MCF 10A (cell line): Measurements from ENCODE around the gene CACNA1B. TPM values are rescaled to one million over a fixed set of nuclear protein-coding genes. Genes with fewer than 3 reads are reported as not detected.

ENCODE experiments used
- BruUV-seq: library from RNA; stranded (reverse); fragments of 400-500 nt; replicated peaks from 2 replicates; lab custom pipeline; 2021; lab: Mats Ljungman, UMichigan
- CTCF ChIA-PET: fragments of 300-600 bp; sonication (Branson Sonifier 250); formaldehyde crosslinking; extraction: SDS; loops from one replicate; lab custom pipeline; 2021; ENCODE audit warnings: antibody characterized with exemption, inconsistent platforms; lab: Yijun Ruan, JAX
- POLR2A ChIA-PET: fragments of 300-600, 350-650 bp; sonication (Branson Sonifier 250); formaldehyde crosslinking; extraction: SDS; loops from one replicate; lab custom pipeline; 2020; ENCODE audit warnings: antibody characterized with exemption, inconsistent platforms; lab: Yijun Ruan, JAX
- DNase-seq: peaks from one replicate; pipeline ENCODE4 v3.0.0-alpha.2; 2018; ENCODE audit not compliant: unreplicated experiment
- H3K27ac Mint-ChIP-seq: one replicate; pipeline ENCODE4 v1.8.0; 2022; ENCODE audit warnings: mild to moderate bottlenecking, low read depth, mixed read lengths; ENCODE audit not compliant: unreplicated experiment
- H3K27me3 Mint-ChIP-seq: one replicate; pipeline ENCODE4 v1.8.0; 2022; ENCODE audit warnings: mixed read lengths; ENCODE audit not compliant: insufficient read depth, unreplicated experiment
- H3K36me3 Mint-ChIP-seq: one replicate; pipeline ENCODE4 v1.8.0; 2022; ENCODE audit warnings: mild to moderate bottlenecking, moderate library complexity, mixed read lengths; ENCODE audit not compliant: insufficient read depth, unreplicated experiment
- H3K4me1 Mint-ChIP-seq: one replicate; pipeline ENCODE4 v1.8.0; 2022; ENCODE audit warnings: mixed read lengths; ENCODE audit not compliant: insufficient read depth, unreplicated experiment
- H3K4me3 Mint-ChIP-seq: one replicate; pipeline ENCODE4 v1.8.0; 2022; ENCODE audit warnings: mild to moderate bottlenecking, moderate library complexity, mixed read lengths; ENCODE audit not compliant: unreplicated experiment
- H3K9me3 Mint-ChIP-seq: one replicate; pipeline ENCODE4 v1.8.0; 2022; ENCODE audit warnings: mixed read lengths; ENCODE audit not compliant: unreplicated experiment
- intact Hi-C: fragments of 100-400 bp; cut with micrococcal nuclease; formaldehyde crosslinking; loops from 2 replicates; pipeline ENCODE4 v1.14.1; 2022
- total RNA-seq: library from RNA; stranded (reverse); gene quantifications from 2 replicates; pipeline ENCODE4 v1.2.3, GENCODE V29; 2022
- TF ChIP-seq, protein P1 (sequence below): fragments of 200-600 bp; IDR thresholded peaks from one replicate; pipeline ENCODE4 v1.8.0; 2022; ENCODE audit warnings: antibody characterized with exemption, mild to moderate bottlenecking; ENCODE audit not compliant: unreplicated experiment

Gene CACNA1B
- total RNA-seq, 1 experiment from 2014 or later = not detected

DNA sequence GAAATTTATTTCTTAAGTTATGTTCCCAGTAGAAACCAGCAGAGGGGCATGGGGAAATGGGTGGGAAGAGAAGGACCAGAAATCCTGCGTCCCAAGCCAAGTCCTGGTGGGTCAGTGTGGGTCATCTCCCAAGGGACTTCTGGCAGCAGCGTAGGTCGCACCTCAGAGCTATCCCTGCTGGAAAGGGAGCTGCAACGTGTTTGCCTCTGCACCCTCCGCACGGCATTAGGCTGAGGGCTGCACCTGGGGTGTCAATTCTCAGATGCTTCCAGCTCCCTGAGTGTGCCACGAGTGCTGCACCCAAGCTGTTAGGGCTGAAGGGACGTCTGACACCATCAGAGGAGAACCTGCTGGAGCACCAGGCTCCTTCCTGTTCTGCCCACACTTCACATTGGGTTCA, 182.8 kb downstream of the CACNA1B start:
- CTCF ChIA-PET = interaction anchor here (0.6 kb wide), 1 partner anchor 21 kb away, joined by 3 read pairs; no protein-coding TSS in a partner anchor
- Mint-ChIP-seq H3K27ac (no peak overlapping the region), H3K4me1 (no peaks in the 10 kb centered on the region), H3K4me3 (no peak overlapping the region), H3K9me3 (peaks cover 6% of the 10 kb centered on the region), H3K36me3 (no peaks in the 10 kb centered on the region), H3K27me3 (peaks cover 11% of the 10 kb centered on the region)
- intact Hi-C loops = no loop called here
- TF ChIP-seq, protein P1, sequence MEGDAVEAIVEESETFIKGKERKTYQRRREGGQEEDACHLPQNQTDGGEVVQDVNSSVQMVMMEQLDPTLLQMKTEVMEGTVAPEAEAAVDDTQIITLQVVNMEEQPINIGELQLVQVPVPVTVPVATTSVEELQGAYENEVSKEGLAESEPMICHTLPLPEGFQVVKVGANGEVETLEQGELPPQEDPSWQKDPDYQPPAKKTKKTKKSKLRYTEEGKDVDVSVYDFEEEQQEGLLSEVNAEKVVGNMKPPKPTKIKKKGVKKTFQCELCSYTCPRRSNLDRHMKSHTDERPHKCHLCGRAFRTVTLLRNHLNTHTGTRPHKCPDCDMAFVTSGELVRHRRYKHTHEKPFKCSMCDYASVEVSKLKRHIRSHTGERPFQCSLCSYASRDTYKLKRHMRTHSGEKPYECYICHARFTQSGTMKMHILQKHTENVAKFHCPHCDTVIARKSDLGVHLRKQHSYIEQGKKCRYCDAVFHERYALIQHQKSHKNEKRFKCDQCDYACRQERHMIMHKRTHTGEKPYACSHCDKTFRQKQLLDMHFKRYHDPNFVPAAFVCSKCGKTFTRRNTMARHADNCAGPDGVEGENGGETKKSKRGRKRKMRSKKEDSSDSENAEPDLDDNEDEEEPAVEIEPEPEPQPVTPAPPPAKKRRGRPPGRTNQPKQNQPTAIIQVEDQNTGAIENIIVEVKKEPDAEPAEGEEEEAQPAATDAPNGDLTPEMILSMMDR = no peak
- BruUV-seq = no TSS peak
- POLR2A ChIA-PET = no interaction called here
- DNase-seq = no peak

DNA sequence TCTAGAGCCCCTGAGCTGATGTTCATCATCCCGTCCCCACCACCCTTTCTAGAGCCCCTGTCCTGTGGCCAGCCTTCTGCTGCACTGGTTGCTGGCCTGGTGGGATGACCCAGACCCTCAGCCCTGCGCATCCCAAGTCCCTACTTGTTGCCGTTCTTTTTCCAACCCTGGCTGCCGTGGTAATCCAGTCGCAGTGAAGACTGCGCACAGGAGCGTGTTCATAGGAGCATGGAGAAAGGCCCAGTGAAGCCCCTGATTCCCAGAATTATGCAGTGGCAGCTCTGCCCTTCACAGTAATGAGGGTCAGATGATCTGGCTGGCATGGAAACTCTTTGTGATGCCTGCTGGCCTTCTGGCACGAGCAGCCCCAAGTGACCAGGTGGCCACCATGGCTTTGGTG, 183.3 kb downstream of the CACNA1B start:
- no peaks in the 10 kb centered on the region for H3K4me1 Mint-ChIP-seq
- no TSS peak for BruUV-seq
- no peak for DNase-seq
- peaks cover 6% of the 10 kb centered on the region for H3K9me3 Mint-ChIP-seq
- no peak overlapping the region for H3K4me3 Mint-ChIP-seq
- TF ChIP-seq, protein P1 = no peak
- H3K36me3 Mint-ChIP-seq = no peaks in the 10 kb centered on the region
- CTCF ChIA-PET = no interaction called here
- H3K27ac Mint-ChIP-seq = no peak overlapping the region
- POLR2A ChIA-PET = no interaction called here
- H3K27me3 Mint-ChIP-seq = peaks cover 16% of the 10 kb centered on the region
- intact Hi-C loops = no loop called here

DNA sequence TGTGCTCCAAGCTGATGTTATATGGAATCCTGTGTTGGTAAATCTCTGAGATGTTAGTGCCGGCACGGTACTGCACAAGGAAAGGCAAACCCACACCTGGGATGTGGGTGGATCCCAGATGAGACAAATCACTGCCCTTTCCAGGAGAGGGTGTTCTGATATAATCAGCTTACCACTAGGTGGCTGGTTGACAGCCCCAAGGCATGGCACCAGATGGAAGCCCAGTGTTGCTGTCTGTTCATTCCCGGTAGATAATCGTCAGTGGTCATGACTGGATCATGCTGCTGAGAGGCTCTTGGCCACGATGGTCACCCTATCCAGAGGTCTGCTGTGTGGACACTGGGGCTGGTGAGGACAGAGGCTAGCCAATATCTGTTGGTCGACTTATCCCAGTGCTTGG, 184.0 kb downstream of the CACNA1B start:
- TF ChIP-seq, protein P1 = no peak
- intact Hi-C loops = no loop called here
- no peak for DNase-seq
- Mint-ChIP-seq H3K27me3 (peaks cover 23% of the 10 kb centered on the region), H3K4me3 (no peak overlapping the region), H3K9me3 (peaks cover 6% of the 10 kb centered on the region), H3K36me3 (no peaks in the 10 kb centered on the region), H3K27ac (no peak overlapping the region), H3K4me1 (no peaks in the 10 kb centered on the region)
- ChIA-PET POLR2A (no interaction called here), CTCF (no interaction called here)
- BruUV-seq = no TSS peak

DNA sequence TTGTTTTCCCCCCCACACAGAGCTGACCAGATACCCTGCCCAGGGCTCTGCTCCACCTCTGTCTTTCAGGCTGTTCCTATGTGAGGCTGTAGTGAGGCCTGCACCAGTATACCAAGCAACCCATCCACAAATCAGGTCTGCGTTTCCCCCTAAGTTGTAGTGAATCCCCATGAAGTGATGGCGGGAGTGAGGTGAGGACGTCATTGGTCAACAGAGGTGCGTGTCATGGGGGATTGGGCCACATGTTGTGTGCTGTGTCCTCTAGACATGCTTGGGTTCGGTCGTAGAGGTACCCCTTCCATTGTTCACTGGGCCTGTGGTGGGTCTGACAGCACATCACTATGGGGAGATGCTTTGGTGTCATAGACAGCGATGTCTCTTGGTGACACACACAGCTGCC, 184.6 kb downstream of the CACNA1B start:
- H3K27ac Mint-ChIP-seq = no peak overlapping the region
- no peaks in the 10 kb centered on the region for H3K36me3 Mint-ChIP-seq
- BruUV-seq = no TSS peak
- H3K4me3 Mint-ChIP-seq = no peak overlapping the region
- intact Hi-C loops = no loop called here
- POLR2A ChIA-PET = no interaction called here
- TF ChIP-seq, protein P1 = no peak
- CTCF ChIA-PET = no interaction called here
- no peak for DNase-seq
- H3K9me3 Mint-ChIP-seq = peaks cover 6% of the 10 kb centered on the region
- H3K27me3 Mint-ChIP-seq = peaks cover 23% of the 10 kb centered on the region
- no peaks in the 10 kb centered on the region for H3K4me1 Mint-ChIP-seq
